Naive B cell (primary cell): ENCODE data around the gene LTBP1. TPM values are rescaled to one million over a fixed set of nuclear protein-coding genes. Genes with fewer than 3 reads are reported as not detected.

ENCODE experiments used
- ATAC-seq, 2 donors: fragments of 150-1000 bp; cut with Tn5 transposase; 2 replicates each; pipeline ENCODE4 v1.10.0; 2021; ENCODE audit warnings: low read depth in 2 of 2, mild to moderate bottlenecking in 2 of 2, moderate library complexity in 2 of 2
- DNase-seq: peaks from one replicate; pipeline ENCODE4 v3.0.0; 2022
- H3K27ac Mint-ChIP-seq, 6 donors: one replicate each; pipeline ENCODE4 v1.8.0; 2020 to 2022; ENCODE audit warnings: mild to moderate bottlenecking in 6 of 6, mixed read lengths in 6 of 6, moderate library complexity in 5 of 6, inconsistent platforms in 2 of 6
- H3K27me3 Mint-ChIP-seq, 3 donors: one replicate each; pipeline ENCODE4 v1.8.0; 2021 to 2022; ENCODE audit warnings: mixed read lengths in 3 of 3, mild to moderate bottlenecking in 1 of 3
- H3K36me3 Mint-ChIP-seq, 2 donors: one replicate each; pipeline ENCODE4 v1.8.0; 2020 to 2022; ENCODE audit warnings: mixed read lengths in 2 of 2, inconsistent platforms in 1 of 2, mild to moderate bottlenecking in 1 of 2
- H3K4me1 Mint-ChIP-seq, 3 donors: one replicate each; pipeline ENCODE4 v1.8.0; 2020 to 2022; ENCODE audit warnings: mixed read lengths in 3 of 3, inconsistent platforms in 1 of 3, mild to moderate bottlenecking in 1 of 3, moderate library complexity in 1 of 3
- H3K4me3 Mint-ChIP-seq, 8 donors: one replicate each; pipeline ENCODE4 v1.8.0; 2020 to 2022; ENCODE audit warnings: mild to moderate bottlenecking in 8 of 8, mixed read lengths in 8 of 8, moderate library complexity in 8 of 8, inconsistent platforms in 2 of 8
- H3K9me3 Mint-ChIP-seq, 7 donors: one replicate each; pipeline ENCODE4 v1.8.0; 2020 to 2022; ENCODE audit warnings: mixed read lengths in 7 of 7, mild to moderate bottlenecking in 5 of 7, inconsistent platforms in 2 of 7, moderate library complexity in 1 of 7
- polyA plus RNA-seq, 6 donors: library from polyadenylated mRNA; unstranded; fragments of 300-500 nt; fragmentation: Illumina TruSeq; gene quantifications; one replicate each; pipeline ENCODE4 v1.2.3, GENCODE V29; 2021; ENCODE audit warnings: low read depth in 6 of 6

LTBP1 gene
- polyA plus RNA-seq, 6 donors from 2014 or later, result 0.43 to 2.0 (median 0.92) TPM; not detected in 1

- peaks cover 0 to 9% (median 0%) of the 10 kb centered on the region in 7 donors for H3K9me3 Mint-ChIP-seq
- H3K4me1 Mint-ChIP-seq, result no peaks in the 10 kb centered on the region
- peaks cover 0 to 21% (median 0%) of the 10 kb centered on the region in 3 donors for H3K27me3 Mint-ChIP-seq
- H3K4me3 Mint-ChIP-seq, result no peak overlapping the region
- no peaks in the 10 kb centered on the region for H3K36me3 Mint-ChIP-seq
- H3K27ac Mint-ChIP-seq, result no peak overlapping the region
- ATAC-seq (no peak), DNase-seq (no peak)
Measured at GRCh38 chr2:33069894-33070651, 123.3 kb downstream of the LTBP1 start.

GRCh38 chr2:33071591-33071990 is 124.8 kb downstream of the LTBP1 start:
- no peaks in the 10 kb centered on the region for H3K9me3 Mint-ChIP-seq
- H3K27ac Mint-ChIP-seq, result no peak overlapping the region
- H3K36me3 Mint-ChIP-seq, result no peaks in the 10 kb centered on the region
- H3K4me3 Mint-ChIP-seq, result no peak overlapping the region
- DNase-seq (no peak), ATAC-seq (no peak)
- peaks cover 0 to 16% (median 0%) of the 10 kb centered on the region in 3 donors for H3K27me3 Mint-ChIP-seq
- no peaks in the 10 kb centered on the region for H3K4me1 Mint-ChIP-seq

GRCh38 chr2:33072614-33073013 is 125.9 kb downstream of the LTBP1 start:
- no peaks in the 10 kb centered on the region for H3K9me3 Mint-ChIP-seq
- ATAC-seq (no peak), DNase-seq (no peak)
- no peaks in the 10 kb centered on the region for H3K4me1 Mint-ChIP-seq
- peaks cover 0 to 16% (median 0%) of the 10 kb centered on the region in 3 donors for H3K27me3 Mint-ChIP-seq
- no peak overlapping the region for H3K4me3 Mint-ChIP-seq
- no peak overlapping the region for H3K27ac Mint-ChIP-seq
- no peaks in the 10 kb centered on the region for H3K36me3 Mint-ChIP-seq

- peaks cover 0 to 3% (median 0%) of the 10 kb centered on the region in 3 donors for H3K4me1 Mint-ChIP-seq
- H3K27ac Mint-ChIP-seq, result no peak overlapping the region
- no peaks in the 10 kb centered on the region for H3K9me3 Mint-ChIP-seq
- ATAC-seq (no peak), DNase-seq (no peak)
- no peaks in the 10 kb centered on the region for H3K36me3 Mint-ChIP-seq
- no peak overlapping the region for H3K4me3 Mint-ChIP-seq
- peaks cover 0 to 16% (median 0%) of the 10 kb centered on the region in 3 donors for H3K27me3 Mint-ChIP-seq
Measured at GRCh38 chr2:33073018-33073417, 126.3 kb downstream of the LTBP1 start.

- Mint-ChIP-seq H3K9me3 (no peaks in the 10 kb centered on the region), H3K27ac (no peak overlapping the region)
Measured at GRCh38 chr2:33074197-33074596, 127.4 kb downstream of the LTBP1 start.

GRCh38 chr2:33077311-33077710 is 130.6 kb downstream of the LTBP1 start:
- H3K36me3 Mint-ChIP-seq, result no peaks in the 10 kb centered on the region
- H3K27me3 Mint-ChIP-seq, result peaks cover 0 to 2% (median 0%) of the 10 kb centered on the region in 3 donors
- no peak overlapping the region for H3K4me3 Mint-ChIP-seq
- no peak for DNase-seq
- no peak overlapping the region for H3K27ac Mint-ChIP-seq
- H3K9me3 Mint-ChIP-seq, result peaks cover 0 to 7% (median 0%) of the 10 kb centered on the region in 7 donors
- ATAC-seq, result no peak
- peaks cover 3 to 13% (median 13%) of the 10 kb centered on the region in 3 donors for H3K4me1 Mint-ChIP-seq

More at GRCh38 chr2:33074197-33074596, 127.4 kb downstream of the LTBP1 start:
- DNase-seq, result no peak
- Mint-ChIP-seq H3K4me1 (peaks cover 0 to 3% (median 0%) of the 10 kb centered on the region in 3 donors), H3K4me3 (no peak overlapping the region), H3K36me3 (no peaks in the 10 kb centered on the region), H3K27me3 (peaks cover 0 to 16% (median 0%) of the 10 kb centered on the region in 3 donors)
- ATAC-seq, result no peak

GRCh38 chr2:33077844-33078243 is 131.1 kb downstream of the LTBP1 start:
- no peaks in the 10 kb centered on the region for H3K36me3 Mint-ChIP-seq
- no peak for DNase-seq
- no peak overlapping the region for H3K4me3 Mint-ChIP-seq
- H3K27me3 Mint-ChIP-seq, result no peaks in the 10 kb centered on the region
- H3K27ac Mint-ChIP-seq, result peak overlapping the region in 1 of 6 donors; percentile 3
- peaks cover 0 to 7% (median 2%) of the 10 kb centered on the region in 7 donors for H3K9me3 Mint-ChIP-seq
- H3K4me1 Mint-ChIP-seq, result peaks cover 6 to 19% (median 17%) of the 10 kb centered on the region in 3 donors
- no peak for ATAC-seq

- Mint-ChIP-seq H3K9me3 (peaks cover 0 to 7% (median 6%) of the 10 kb centered on the region in 7 donors), H3K27ac (peak overlapping the region in 1 of 6 donors; percentile 2), H3K36me3 (no peaks in the 10 kb centered on the region), H3K27me3 (no peaks in the 10 kb centered on the region), H3K4me1 (peaks cover 14 to 36% (median 25%) of the 10 kb centered on the region in 3 donors), H3K4me3 (peak overlapping the region in 2 of 8 donors; percentile 29 to 39)
- ATAC-seq, result peak; percentile 28 to 50
- no peak for DNase-seq
Measured at GRCh38 chr2:33081691-33082090, 134.9 kb downstream of the LTBP1 start.

- H3K36me3 Mint-ChIP-seq, result no peaks in the 10 kb centered on the region
- peaks cover 0 to 7% (median 6%) of the 10 kb centered on the region in 7 donors for H3K9me3 Mint-ChIP-seq
- H3K4me3 Mint-ChIP-seq, result peak overlapping the region in 1 of 8 donors; percentile 65
- DNase-seq (no peak), ATAC-seq (peak in 1 of 2 donors; percentile 42)
- H3K27ac Mint-ChIP-seq, result no peak overlapping the region
- peaks cover 14 to 33% (median 25%) of the 10 kb centered on the region in 3 donors for H3K4me1 Mint-ChIP-seq
- no peaks in the 10 kb centered on the region for H3K27me3 Mint-ChIP-seq
Measured at GRCh38 chr2:33083699-33084387, 137.1 kb downstream of the LTBP1 start.

- Mint-ChIP-seq H3K27me3 (no peaks in the 10 kb centered on the region), H3K4me1 (peaks cover 14 to 33% (median 25%) of the 10 kb centered on the region in 3 donors), H3K4me3 (no peak overlapping the region), H3K9me3 (peaks cover 0 to 7% (median 6%) of the 10 kb centered on the region in 7 donors), H3K27ac (no peak overlapping the region), H3K36me3 (no peaks in the 10 kb centered on the region)
- no peak for ATAC-seq
- no peak for DNase-seq
Measured at GRCh38 chr2:33084433-33084832, 137.7 kb downstream of the LTBP1 start.

GRCh38 chr2:33085646-33086045 is 138.9 kb downstream of the LTBP1 start:
- DNase-seq (no peak), ATAC-seq (no peak)
- Mint-ChIP-seq H3K9me3 (peaks cover 0 to 6% (median 6%) of the 10 kb centered on the region in 7 donors), H3K27me3 (peaks cover 0 to 4% (median 0%) of the 10 kb centered on the region in 3 donors), H3K27ac (no peak overlapping the region), H3K36me3 (no peaks in the 10 kb centered on the region), H3K4me1 (peaks cover 14 to 33% (median 25%) of the 10 kb centered on the region in 3 donors), H3K4me3 (no peak overlapping the region)

- peaks cover 11 to 29% (median 20%) of the 10 kb centered on the region in 3 donors for H3K4me1 Mint-ChIP-seq
- H3K4me3 Mint-ChIP-seq, result no peak overlapping the region
- no peak for ATAC-seq
- peaks cover 0 to 9% (median 2%) of the 10 kb centered on the region in 7 donors for H3K9me3 Mint-ChIP-seq
- no peak for DNase-seq
- H3K27me3 Mint-ChIP-seq, result peaks cover 0 to 4% (median 0%) of the 10 kb centered on the region in 3 donors
- H3K27ac Mint-ChIP-seq, result no peak overlapping the region
- H3K36me3 Mint-ChIP-seq, result no peaks in the 10 kb centered on the region
Measured at GRCh38 chr2:33086400-33087015, 139.8 kb downstream of the LTBP1 start.

- Mint-ChIP-seq H3K36me3 (no peaks in the 10 kb centered on the region), H3K9me3 (peaks cover 0 to 12% (median 0%) of the 10 kb centered on the region in 7 donors), H3K27ac (no peak overlapping the region), H3K4me1 (peaks cover 0 to 8% (median 0%) of the 10 kb centered on the region in 3 donors), H3K4me3 (no peak overlapping the region), H3K27me3 (peaks cover 0 to 9% (median 0%) of the 10 kb centered on the region in 3 donors)
- DNase-seq (no peak), ATAC-seq (no peak)
Measured at GRCh38 chr2:33090553-33091134, 143.9 kb downstream of the LTBP1 start.
